Measurements from ENCODE around the gene VGF.

GRCh38 chr7:101129603-101130117 is 35.7 kb downstream of the VGF start:
- TF ChIP-seq CTCF (conservative IDR thresholded peaks at IDR 0.05) (no peak), ZFX (IDR thresholded peaks at IDR 0.05) (no peak)

All from C4-2B (cell line).